ENCODE measurements around the gene PMPCB.

DNA sequence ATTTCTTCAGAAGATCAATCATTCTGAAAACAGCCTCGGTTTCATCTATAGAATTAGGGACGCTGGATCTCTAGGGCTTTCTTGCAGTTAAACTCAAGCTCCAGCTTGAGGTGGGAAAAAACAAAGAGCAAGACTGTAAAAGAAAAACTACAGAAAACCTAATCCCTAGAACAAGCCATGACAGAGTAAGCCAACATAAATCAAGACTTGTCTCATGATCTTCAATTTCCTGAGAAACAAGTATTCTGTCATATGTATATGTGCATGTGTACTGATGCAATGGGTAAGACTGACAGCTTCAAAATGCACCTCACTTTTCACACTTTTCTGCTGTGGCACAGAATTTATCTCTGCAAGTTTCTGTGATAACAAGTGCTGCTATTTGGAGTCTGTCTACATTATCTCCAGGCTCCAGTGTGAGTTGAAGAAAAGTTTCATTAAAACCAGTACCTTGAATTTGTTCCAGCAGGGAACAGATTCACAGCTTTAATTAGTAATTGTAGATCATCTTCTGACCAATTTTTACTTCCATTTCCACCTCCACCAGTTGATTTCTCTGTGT lies 19.2 kb downstream of the PMPCB start:
- TF ChIP-seq TAF1 (IDR thresholded peaks at IDR 0.05; ENCODE audit: borderline replicate concordance, insufficient read depth, low read length) (no peak), REST (IDR thresholded peaks at IDR 0.05; ENCODE audit: insufficient read depth in 1 of 2, low read depth in 2 of 2, low read length in 2 of 2) (no peak)

All from PFSK-1 (cell line).